ENCODE data around the gene BNIP2.

The BNIP2 gene

DNA sequence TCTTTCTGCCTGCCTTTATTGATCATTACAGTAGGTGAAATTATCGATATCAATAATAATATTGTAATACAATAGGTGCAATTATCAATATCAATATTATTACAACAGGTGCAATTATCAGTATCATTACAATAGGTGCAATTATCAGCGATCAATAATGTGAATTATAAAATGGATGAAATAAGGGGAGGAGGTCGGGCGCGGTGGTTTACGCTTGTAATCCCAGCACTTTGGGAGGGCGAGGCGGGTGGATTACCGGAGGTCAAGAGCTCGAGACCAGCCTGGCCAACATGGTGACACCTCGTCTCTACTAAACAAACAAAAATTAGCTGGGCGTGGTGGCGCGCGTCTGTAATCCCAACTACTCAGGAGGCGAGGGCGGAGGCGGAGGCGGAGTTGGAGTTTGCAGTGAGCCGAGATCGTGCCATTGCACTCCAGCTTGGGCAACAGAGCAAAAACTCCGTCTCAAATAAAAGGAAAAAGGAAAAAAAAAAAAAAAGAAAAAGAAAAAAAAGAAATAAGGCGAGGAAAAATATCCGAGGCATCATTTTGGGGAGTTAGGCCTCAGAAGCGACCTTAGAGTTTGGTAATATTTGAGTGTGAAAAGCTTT, 611 bp upstream of the BNIP2 start:
- H3K36me3 ChIP-seq (ENCODE audit: insufficient read depth, low read length), result no peaks in the 10 kb centered on the region
- H3K4me3 ChIP-seq (ENCODE audit: low read length, poor library complexity, severe bottlenecking), result peak overlapping the region; percentile 78
- no peaks in the 10 kb centered on the region for H3K9me3 ChIP-seq (ENCODE audit: insufficient read depth, low read depth, low read length)
- H2AFZ ChIP-seq (ENCODE audit: low read length), result peak overlapping the region; percentile 99
- H3K4me1 ChIP-seq (ENCODE audit: insufficient read depth, low read length, poor library complexity, severe bottlenecking), result peaks cover 32% of the 10 kb centered on the region
- H3F3A ChIP-seq (ENCODE audit: low read depth), result no peaks in the 10 kb centered on the region
- no peaks in the 10 kb centered on the region for H3K27me3 ChIP-seq (ENCODE audit: insufficient read depth, low read length, poor library complexity, severe bottlenecking)
- H3K9ac ChIP-seq (ENCODE audit: low read depth, low read length, poor library complexity, severe bottlenecking), result peak overlapping the region; percentile 84
- H3K79me2 ChIP-seq (ENCODE audit: insufficient read depth, low read length), result peaks cover 43% of the 10 kb centered on the region
- peaks cover 42% of the 10 kb centered on the region for H4K20me1 ChIP-seq (ENCODE audit: insufficient read depth, low read length, poor library complexity, severe bottlenecking)
- TF ChIP-seq, protein P1, sequence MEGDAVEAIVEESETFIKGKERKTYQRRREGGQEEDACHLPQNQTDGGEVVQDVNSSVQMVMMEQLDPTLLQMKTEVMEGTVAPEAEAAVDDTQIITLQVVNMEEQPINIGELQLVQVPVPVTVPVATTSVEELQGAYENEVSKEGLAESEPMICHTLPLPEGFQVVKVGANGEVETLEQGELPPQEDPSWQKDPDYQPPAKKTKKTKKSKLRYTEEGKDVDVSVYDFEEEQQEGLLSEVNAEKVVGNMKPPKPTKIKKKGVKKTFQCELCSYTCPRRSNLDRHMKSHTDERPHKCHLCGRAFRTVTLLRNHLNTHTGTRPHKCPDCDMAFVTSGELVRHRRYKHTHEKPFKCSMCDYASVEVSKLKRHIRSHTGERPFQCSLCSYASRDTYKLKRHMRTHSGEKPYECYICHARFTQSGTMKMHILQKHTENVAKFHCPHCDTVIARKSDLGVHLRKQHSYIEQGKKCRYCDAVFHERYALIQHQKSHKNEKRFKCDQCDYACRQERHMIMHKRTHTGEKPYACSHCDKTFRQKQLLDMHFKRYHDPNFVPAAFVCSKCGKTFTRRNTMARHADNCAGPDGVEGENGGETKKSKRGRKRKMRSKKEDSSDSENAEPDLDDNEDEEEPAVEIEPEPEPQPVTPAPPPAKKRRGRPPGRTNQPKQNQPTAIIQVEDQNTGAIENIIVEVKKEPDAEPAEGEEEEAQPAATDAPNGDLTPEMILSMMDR (conservative IDR thresholded peaks at IDR 0.05; ENCODE audit: low read length), result no peak
- no peak for TF ChIP-seq EZH2phosphoT487 (IDR thresholded peaks at IDR 0.05; ENCODE audit: borderline replicate concordance)
- H3K9me2 ChIP-seq (replicated peaks; ENCODE audit: low read depth, low read length), result no peaks in the 10 kb centered on the region
- peak overlapping the region; percentile 79 for H3K4me2 ChIP-seq (ENCODE audit: low read depth, low read length, poor library complexity, severe bottlenecking)

DNA sequence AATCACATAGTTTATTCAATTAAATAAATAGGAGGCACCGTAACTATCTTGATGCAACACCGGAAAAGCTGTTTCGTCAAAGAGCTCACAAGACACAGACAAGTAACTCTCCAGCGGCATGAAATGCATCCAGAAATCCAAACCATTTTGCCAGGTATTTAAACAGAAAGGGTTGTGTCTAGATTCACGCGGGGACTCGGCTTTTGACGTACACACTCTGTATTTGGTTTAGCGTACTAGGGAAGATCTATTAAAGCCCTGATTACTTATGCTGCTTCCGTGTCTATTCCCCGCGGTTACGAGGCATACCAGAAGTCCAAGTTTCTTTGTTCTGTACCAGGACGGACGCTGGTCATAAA, 718 bp downstream of the BNIP2 start:
- Histone ChIP-seq H3K9me3 (ENCODE audit: insufficient read depth, low read depth, low read length) (no peaks in the 10 kb centered on the region), H3K9ac (ENCODE audit: low read depth, low read length, poor library complexity, severe bottlenecking) (peak overlapping the region; percentile 84), H3K4me3 (ENCODE audit: low read length, poor library complexity, severe bottlenecking) (peak overlapping the region; percentile 78), H4K20me1 (ENCODE audit: insufficient read depth, low read length, poor library complexity, severe bottlenecking) (peaks cover 55% of the 10 kb centered on the region), H3K79me2 (ENCODE audit: insufficient read depth, low read length) (peaks cover 56% of the 10 kb centered on the region), H3K36me3 (ENCODE audit: insufficient read depth, low read length) (no peaks in the 10 kb centered on the region), H3F3A (ENCODE audit: low read depth) (no peaks in the 10 kb centered on the region), H3K27me3 (ENCODE audit: insufficient read depth, low read length, poor library complexity, severe bottlenecking) (no peaks in the 10 kb centered on the region), H3K4me1 (ENCODE audit: insufficient read depth, low read length, poor library complexity, severe bottlenecking) (peaks cover 42% of the 10 kb centered on the region), H3K9me2 (replicated peaks; ENCODE audit: low read depth, low read length) (no peaks in the 10 kb centered on the region), H3K4me2 (ENCODE audit: low read depth, low read length, poor library complexity, severe bottlenecking) (peak overlapping the region; percentile 98), H2AFZ (ENCODE audit: low read length) (peak overlapping the region; percentile 68; the same call in 1 of the 2 replicates)
- TF ChIP-seq, protein P1 (conservative IDR thresholded peaks at IDR 0.05; ENCODE audit: low read length), result no peak
- no peak for TF ChIP-seq EZH2phosphoT487 (IDR thresholded peaks at IDR 0.05; ENCODE audit: borderline replicate concordance)

DNA sequence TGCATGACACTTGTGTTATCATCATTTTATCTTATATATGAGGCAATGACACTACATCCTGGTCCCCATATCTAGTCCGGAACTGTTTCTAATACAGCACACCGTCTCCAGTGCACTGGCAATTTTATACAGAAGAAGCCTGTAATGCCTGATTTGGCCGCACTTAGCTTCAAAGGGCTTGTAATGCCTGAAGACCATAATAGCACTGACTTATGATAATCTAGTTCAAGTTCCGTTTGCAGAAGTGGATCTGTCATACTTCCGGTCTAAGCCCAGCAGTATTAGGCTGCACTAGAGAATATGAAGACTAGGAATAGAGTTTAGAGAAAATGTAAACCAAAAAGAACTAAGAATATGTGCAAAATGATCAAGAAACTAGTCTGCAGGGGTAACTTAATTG, 1.3 kb downstream of the BNIP2 start:
- H3K79me2 ChIP-seq (ENCODE audit: insufficient read depth, low read length), result peaks cover 62% of the 10 kb centered on the region
- TF ChIP-seq EZH2phosphoT487 (IDR thresholded peaks at IDR 0.05; ENCODE audit: borderline replicate concordance), result no peak
- TF ChIP-seq, protein P1 (conservative IDR thresholded peaks at IDR 0.05; ENCODE audit: low read length), result no peak
- H3K9me2 ChIP-seq (replicated peaks; ENCODE audit: low read depth, low read length), result no peaks in the 10 kb centered on the region
- no peaks in the 10 kb centered on the region for H3K27me3 ChIP-seq (ENCODE audit: insufficient read depth, low read length, poor library complexity, severe bottlenecking)
- H3K4me1 ChIP-seq (ENCODE audit: insufficient read depth, low read length, poor library complexity, severe bottlenecking), result peaks cover 42% of the 10 kb centered on the region
- peak overlapping the region; percentile 78 for H3K4me3 ChIP-seq (ENCODE audit: low read length, poor library complexity, severe bottlenecking)
- H3K4me2 ChIP-seq (ENCODE audit: low read depth, low read length, poor library complexity, severe bottlenecking), result peak overlapping the region; percentile 98
- H4K20me1 ChIP-seq (ENCODE audit: insufficient read depth, low read length, poor library complexity, severe bottlenecking), result peaks cover 60% of the 10 kb centered on the region
- H3K9me3 ChIP-seq (ENCODE audit: insufficient read depth, low read depth, low read length), result no peaks in the 10 kb centered on the region
- peak overlapping the region; percentile 84 for H3K9ac ChIP-seq (ENCODE audit: low read depth, low read length, poor library complexity, severe bottlenecking)
- no peaks in the 10 kb centered on the region for H3K36me3 ChIP-seq (ENCODE audit: insufficient read depth, low read length)
- H3F3A ChIP-seq (ENCODE audit: low read depth), result no peaks in the 10 kb centered on the region
- H2AFZ ChIP-seq (ENCODE audit: low read length), result no peak overlapping the region
